GM18951 (cell line): ENCODE data around the gene QRICH2.
"Not testable (repeated sequence)": the region's sequence is repeated elsewhere in the genome, so short reads cannot be mapped to it uniquely, and the experiment has no call there.

Source experiments
- POLR2A ChIP-seq: IDR thresholded peaks from 4 replicates; pipeline ENCODE4 v1.6.1; 2011; ENCODE audit warnings: mild to moderate bottlenecking; ENCODE audit not compliant: insufficient read length, insufficient read depth; ENCODE audit errors: extremely low read depth
- in situ Hi-C: fragments of 300-500 bp; cut with MboI; formaldehyde crosslinking; loops from one replicate; pipeline ENCODE4 v1.12.0; 2022; ENCODE audit warnings: low sequenced_read_pairs, mixed read lengths, inconsistent platforms; ENCODE audit not compliant: unreplicated experiment

The QRICH2 gene

DNA sequence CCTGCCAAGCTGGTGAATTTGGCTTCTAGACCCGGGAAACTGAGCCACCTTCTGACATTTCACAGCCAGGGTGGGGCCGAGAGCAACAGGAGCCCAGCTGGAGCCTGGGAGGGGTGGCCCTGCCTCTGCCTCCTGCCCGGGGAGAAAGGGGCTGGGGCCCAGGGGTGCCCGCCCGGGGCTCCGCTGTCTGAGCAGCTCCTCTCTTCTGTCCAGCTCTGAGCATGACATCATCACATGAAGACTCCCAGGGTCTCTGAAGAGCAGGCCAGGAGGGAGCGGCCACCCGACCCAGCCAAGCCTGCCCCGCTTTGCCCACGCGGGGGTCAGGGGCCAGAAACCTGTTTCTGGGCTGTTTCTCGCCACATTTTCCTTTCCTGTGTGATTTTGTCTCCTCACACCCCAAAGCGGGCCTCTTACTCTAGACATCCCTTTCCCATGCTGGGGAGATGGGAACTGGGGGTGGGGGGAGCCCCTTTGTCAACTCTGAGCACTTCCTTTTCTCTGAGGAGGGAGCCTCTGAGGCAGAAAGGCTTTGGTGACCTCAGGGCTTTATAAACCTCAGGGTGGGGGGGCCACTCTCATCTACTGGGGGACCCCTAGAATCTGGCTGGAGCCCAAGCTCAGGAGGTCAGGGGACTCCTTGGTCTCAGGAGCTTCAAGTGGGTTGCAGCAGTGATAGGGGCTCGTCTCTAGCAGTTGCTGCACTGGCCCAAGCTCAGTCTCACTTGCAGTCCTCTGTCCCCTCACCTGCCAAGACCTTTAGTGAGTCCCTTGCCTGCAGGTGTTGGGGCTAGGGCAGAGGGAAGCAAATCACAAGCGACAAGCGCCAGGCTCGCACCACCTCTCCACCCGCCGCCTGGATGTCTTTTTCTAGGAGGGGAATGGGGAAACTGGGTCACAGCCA is 35.3 kb downstream of the QRICH2 start:
- in situ Hi-C loops: no loop called here

DNA sequence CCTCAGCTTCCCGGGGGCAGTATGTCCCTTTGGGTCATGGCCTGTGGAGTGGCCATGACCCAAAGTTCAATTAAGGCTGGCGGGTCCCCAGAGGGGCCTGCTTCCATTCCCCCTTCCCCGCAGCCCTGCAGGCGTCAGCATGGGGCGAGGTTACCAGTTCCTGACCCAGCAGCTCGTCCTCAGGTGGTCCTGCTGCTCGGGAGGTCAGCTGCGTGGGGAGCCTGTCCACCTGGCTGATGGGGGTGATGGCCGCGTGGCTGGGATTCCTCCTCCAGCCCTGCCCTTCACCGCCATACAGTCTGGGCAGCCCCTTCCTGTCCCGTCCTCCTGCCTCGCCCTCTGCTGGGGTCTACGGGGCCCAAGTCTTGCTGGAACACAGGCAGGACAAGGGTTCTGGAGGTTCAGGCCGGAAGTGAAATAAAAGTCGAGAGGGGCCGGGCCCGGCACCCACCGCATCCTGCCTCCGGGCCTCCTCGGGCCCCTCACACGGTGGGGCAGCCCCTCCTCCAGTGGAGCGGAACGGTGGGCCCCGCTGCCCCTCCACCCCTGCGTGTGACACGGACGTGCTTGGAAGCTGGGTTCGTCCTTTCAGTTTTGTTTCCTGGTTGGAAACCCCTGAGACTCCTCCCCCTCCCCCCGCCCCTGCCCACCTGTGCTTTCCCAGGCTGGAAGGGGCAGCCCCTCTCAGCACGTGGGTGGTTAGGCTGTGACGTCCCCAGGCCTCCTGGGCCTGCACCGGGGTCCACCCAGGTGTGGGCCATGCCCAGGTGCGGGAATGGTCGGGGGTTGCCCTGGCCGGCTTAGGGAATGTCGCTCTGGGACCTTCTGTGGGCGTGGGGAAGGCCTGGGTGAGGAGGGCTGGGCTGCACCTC is 36.2 kb downstream of the QRICH2 start:
- TF ChIP-seq POLR2A: peak; percentile 87
- in situ Hi-C loops: no loop called here

More for the DNA sequence above, 35.3 kb downstream of the QRICH2 start:
- no peak for TF ChIP-seq POLR2A

- TF ChIP-seq POLR2A: peak; percentile 31
- in situ Hi-C loops: no loop called here
These were observed 37.1 kb downstream of the QRICH2 start for GRCh38 chr17:76270770-76271668.

- in situ Hi-C loops: no loop called here
- peak; percentile 17 for TF ChIP-seq POLR2A
These were observed 37.9 kb downstream of the QRICH2 start for GRCh38 chr17:76270127-76270592.

- in situ Hi-C loops: no loop called here
These were observed 38.8 kb downstream of the QRICH2 start for GRCh38 chr17:76268991-76269981.

GRCh38 chr17:76268015-76268749 is 39.9 kb downstream of the QRICH2 start:
- in situ Hi-C loops: no loop called here

More at GRCh38 chr17:76268991-76269981, 38.8 kb downstream of the QRICH2 start:
- no peak for TF ChIP-seq POLR2A

DNA sequence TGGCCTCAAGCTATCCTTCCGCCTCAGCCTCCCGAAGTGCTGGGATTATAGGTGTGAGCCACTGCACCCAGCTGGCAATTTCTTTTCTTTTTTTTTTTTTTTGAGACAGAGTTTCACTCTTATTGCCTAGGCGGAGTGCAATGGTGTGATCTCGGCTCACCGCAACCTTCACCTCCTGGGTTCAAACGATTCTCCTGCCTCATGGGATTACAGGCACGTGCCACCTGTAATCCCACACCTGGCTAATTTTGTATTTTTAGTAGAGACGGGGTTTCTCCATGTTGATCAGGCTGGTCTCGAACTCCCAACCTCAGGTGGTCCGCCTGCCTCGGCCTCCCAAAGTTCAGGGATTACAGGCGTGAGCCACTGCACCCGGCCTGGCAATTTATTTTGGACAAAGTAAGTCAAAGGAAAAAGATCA is 40.5 kb downstream of the QRICH2 start:
- in situ Hi-C loops: not testable (repeated sequence)

More at GRCh38 chr17:76268015-76268749, 39.9 kb downstream of the QRICH2 start:
- peak; percentile 76 for TF ChIP-seq POLR2A

- no peak for TF ChIP-seq POLR2A
- in situ Hi-C loops: no loop called here
These were observed 41.0 kb downstream of the QRICH2 start for GRCh38 chr17:76267051-76267576.

GRCh38 chr17:76266244-76266938 is 41.7 kb downstream of the QRICH2 start:
- in situ Hi-C loops: no loop called here
- TF ChIP-seq POLR2A: no peak

DNA sequence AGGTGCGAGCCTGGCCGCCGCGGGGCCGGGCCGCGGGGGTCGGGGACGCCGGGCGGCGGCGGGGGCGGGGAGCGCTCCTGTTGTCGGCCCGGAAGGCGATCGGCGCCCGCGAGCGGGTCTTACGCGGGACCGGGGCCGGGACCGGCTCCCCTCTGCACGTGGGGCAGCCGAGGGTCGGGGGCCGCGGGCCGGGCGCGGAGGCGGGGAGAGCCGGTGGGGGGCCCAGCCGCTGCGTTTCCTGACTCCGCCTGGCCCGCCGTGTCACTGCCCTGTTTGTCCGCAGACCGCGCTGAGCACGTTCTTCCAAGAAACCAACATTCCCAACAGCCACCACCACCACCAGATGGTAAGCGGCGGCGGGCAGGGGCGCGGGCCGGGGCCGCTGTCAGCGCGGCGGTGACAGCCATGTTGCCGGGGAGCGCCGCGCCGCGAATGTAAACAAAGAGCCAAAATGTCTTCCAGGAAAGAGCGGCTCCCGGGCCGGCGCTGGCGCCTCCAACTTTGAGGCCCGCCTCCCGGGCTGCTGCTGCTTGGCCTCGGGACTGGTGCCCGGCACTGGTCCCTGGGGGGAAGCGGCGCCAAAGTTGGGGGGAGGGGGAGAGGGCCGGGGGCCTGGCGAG is 42.3 kb downstream of the QRICH2 start:
- TF ChIP-seq POLR2A: peak; percentile 19
- in situ Hi-C loops: no loop called here
